Epithelial cell of umbilical artery (primary cell): Measurements from ENCODE around the gene OR52I2. TPM values are rescaled to one million over a fixed set of nuclear protein-coding genes. Genes with fewer than 3 reads are reported as not detected.

Experiments used
- total RNA-seq: library from RNA; depleted of rRNA; stranded (reverse); fragments of >200 nt; gene quantifications from 2 replicates; pipeline ENCODE4 v1.2.3, GENCODE V29; 2014

OR52I2 gene
- total RNA-seq, result not detected in 2 replicates

DNA sequence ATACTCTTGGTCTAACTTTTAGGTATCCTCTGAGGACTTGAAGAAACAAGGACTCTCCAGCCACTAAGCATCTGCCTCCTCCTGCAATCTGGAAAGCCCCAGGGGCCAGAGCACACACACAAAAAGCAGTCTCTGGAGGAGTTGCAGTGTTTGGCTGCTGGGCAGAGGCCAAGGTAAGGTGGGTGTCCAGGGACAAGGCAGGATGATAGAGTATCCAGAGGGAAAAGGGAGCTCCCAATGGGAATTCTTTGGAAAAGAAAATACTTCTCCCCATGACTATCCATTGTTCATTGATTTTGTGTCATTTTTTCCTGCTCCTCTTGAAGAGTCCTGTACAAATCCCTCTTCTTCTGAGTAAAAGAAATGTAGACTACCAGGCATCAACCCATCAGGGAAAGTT is at the start of gene OR52I2:
TSS of gene OR52I2 (plus strand) at position 301 of the 400 bp plus-strand sequence.

DNA sequence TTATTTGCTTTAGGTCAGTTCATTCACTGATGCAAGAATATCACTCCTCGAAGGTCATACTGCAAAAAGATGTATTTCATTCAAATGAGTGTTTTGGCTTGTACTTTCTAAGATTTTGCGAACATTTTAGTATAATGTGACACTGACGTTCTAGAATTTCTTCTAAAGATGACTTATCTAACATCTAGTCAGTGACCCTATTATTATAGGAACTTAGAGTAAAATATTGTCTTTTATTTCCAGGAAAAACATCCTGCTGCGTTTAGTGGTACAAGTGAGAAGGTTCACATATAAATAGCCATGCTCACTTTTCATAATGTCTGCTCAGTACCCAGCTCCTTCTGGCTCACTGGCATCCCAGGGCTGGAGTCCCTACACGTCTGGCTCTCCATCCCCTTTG is 36.7 kb upstream of the OR52I2 start, which contains the start of gene OR52M1:
TSS of gene OR52M1 (plus strand) at position 301 of the 400 bp plus-strand sequence. CDS start at position 301, 0 bp downstream.

DNA sequence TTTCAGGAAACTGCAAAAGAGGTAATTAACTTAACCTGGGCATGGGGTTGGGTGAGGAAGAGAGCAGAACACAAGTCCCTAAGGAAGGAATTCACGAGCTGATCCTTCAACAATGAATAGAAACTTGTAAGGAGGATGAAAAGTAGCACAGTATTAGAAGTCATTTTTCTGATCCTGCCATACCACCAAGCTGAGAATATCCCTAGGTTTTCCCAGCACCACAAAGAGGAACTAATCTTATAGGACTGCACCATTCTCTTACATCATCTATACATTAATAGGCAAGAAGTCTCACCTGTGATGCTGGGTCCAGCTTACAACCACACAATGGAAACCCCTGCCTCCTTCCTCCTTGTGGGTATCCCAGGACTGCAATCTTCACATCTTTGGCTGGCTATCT is 12.2 kb downstream of the OR52I2 start, which contains the start of gene OR52I1:
TSS of gene OR52I1 (plus strand) at position 301 of the 400 bp plus-strand sequence. CDS start at position 301, 0 bp downstream.

DNA sequence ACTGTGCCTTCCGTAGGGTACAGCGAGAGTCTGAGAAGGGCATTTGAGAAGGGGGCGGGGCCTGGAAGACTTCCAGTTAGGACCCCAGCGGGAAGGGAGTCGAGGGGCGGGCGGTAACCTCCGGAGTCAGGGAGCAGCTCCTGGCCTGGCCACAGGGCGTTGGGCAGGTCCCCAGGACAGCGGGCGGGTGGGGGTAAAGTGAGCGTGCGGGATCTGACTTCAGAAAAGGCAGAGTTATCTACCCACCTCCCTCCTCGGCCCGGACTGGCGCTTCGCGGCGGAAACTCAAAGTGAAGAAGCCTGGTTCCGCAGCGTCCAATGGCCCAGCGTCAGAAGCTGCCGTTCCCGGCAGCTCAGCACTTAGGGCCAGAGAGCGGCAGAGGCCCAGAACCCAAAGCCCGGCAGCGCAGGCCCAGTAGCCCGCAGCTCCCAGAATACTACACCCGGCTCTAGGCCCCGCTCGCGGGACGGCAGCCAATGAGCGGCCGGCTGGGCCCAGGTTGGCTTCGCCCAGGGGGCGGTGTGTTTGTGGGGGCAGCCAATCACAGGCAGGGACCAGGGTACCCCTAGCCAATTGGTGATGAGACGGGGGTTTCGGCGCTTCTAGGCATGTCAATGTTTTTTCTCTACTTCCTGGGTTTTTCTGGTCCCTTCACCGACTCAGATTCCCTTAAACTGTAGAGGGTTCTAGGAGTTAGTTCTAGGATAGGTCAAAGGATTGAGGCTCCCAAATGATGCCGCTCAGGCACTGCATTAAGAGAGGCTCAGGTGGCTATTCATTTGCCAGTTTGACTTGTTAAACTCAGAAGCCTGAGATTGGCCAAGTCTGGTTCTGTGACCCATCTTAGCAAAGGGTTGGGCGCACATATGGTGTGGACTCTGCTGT is 26.5 kb downstream of the OR52I2 start, which contains the start of gene TRIM68:
TSS of gene TRIM68 (minus strand) at position 451 of the 886 bp plus-strand sequence. CDS start 2,727 bp downstream, outside the sequence.

DNA sequence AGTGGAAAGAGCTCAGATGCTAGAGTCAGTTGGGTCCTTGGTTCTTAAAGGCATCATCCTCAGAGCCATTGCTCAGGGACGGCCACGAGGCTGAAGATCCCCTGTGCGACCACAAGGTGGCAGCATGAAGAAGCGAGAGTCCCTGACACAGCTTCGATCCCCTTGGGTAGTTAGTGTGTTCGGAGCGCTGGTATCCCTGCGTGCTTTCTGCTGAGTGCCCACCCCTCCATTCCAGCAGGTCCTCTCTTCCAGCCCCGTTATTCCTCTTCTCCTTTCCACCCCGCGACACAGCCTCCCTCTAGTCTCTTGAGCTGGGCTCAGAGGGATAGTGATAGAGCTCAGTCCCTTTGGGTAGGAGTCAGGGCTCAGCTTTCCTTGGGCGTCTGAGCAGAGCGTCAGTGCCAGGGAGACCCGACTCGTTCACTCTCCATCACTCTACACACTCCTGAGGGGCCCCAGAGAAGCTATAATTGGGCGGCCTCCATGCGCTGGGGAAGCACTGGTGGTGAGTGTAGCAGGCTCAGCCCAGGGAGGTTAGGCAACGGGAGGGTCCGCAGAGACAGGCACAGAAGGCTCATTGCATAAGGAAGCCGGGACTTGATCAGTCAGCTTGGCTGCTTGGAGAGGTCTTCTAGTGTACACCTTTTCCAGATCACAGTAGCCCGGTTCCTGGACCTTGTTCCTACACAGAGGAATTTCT is 55.6 kb downstream of the OR52I2 start, which contains the start of gene OR51D1:
TSS of gene OR51D1 (plus strand) at position 516 of the 700 bp plus-strand sequence. CDS start 2,314 bp downstream, outside the sequence.

Other genes with a start within 250 kb of the OR52I2 start
- gene OR52B4, start 213.4 kb upstream of the OR52I2 start, total RNA-seq, result not detected in 2 replicates
- gene TRIM21, start 188.0 kb upstream of the OR52I2 start, total RNA-seq, result 24.0 and 62.8 TPM in 2 replicates
- not detected in 2 replicates for gene OR52K2, start 132.4 kb upstream of the OR52I2 start, total RNA-seq
- not detected in 2 replicates for gene OR52K1, start 99.1 kb upstream of the OR52I2 start, total RNA-seq
- not detected in 2 replicates for gene OR52M1, start 36.6 kb upstream of the OR52I2 start, total RNA-seq
- not detected in 2 replicates for gene OR52I1, start 12.3 kb downstream of the OR52I2 start, total RNA-seq
- 11.4 and 20.1 TPM in 2 replicates for gene TRIM68, start 26.5 kb downstream of the OR52I2 start, total RNA-seq
- gene OR51D1, start 55.7 kb downstream of the OR52I2 start, total RNA-seq, result not detected in 2 replicates
- gene OR51E1, start 62.2 kb downstream of the OR52I2 start, total RNA-seq, result not detected in 2 replicates
- gene OR51E2, start 116.1 kb downstream of the OR52I2 start, total RNA-seq, result not detected in 2 replicates
- gene MMP26, start 123.0 kb downstream of the OR52I2 start, total RNA-seq, result not detected in 2 replicates
- gene OR51F1, start 188.2 kb downstream of the OR52I2 start, total RNA-seq, result not detected in 2 replicates
- not detected in 2 replicates for gene OR52R1, start 222.6 kb downstream of the OR52I2 start, total RNA-seq
- gene OR51F2, start 239.6 kb downstream of the OR52I2 start, total RNA-seq, result not detected in 2 replicates